OCI-M2 (cell line): ENCODE measurements around the gene PAFAH1B1.
"Not testable (repeated sequence)": the region's sequence is repeated elsewhere in the genome, so short reads cannot be mapped to it uniquely, and the experiment has no call there.

Experiments used
- DNase-seq: peaks from one replicate; lab custom pipeline; 2025; ENCODE audit not compliant: unreplicated experiment; lab: John Stamatoyannopoulos, UW

The PAFAH1B1 gene

GRCh38 chr17:2593821-2594721 lies 617 bp downstream of the PAFAH1B1 start:
- no peak for DNase-seq

- no peak for DNase-seq
These were observed 1.5 kb downstream of the PAFAH1B1 start for GRCh38 chr17:2594722-2595599.

DNA sequence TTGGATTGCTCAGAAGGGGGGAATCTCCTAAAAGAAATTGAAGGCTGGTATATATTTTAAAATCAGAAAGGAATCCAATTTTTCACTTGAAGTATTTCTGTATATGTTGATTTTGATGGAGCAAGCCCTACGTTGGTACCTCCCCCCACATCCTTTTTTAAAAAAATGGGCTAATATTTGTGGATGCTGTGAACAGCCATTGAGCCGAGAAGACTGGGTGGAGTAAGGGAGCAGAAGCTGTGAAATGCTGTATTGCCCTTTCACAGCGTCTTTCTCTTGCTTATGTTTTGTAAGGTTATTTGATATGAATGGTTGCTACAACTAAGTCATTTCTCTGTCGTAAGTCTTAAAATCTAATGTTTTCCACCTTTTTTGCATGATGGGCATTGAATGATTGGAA lies 2.3 kb downstream of the PAFAH1B1 start:
- no peak for DNase-seq

- no peak for DNase-seq
These were observed 4.7 kb downstream of the PAFAH1B1 start for GRCh38 chr17:2598166-2598565.

GRCh38 chr17:2602597-2603017 lies 9.2 kb downstream of the PAFAH1B1 start:
- no peak for DNase-seq

DNA sequence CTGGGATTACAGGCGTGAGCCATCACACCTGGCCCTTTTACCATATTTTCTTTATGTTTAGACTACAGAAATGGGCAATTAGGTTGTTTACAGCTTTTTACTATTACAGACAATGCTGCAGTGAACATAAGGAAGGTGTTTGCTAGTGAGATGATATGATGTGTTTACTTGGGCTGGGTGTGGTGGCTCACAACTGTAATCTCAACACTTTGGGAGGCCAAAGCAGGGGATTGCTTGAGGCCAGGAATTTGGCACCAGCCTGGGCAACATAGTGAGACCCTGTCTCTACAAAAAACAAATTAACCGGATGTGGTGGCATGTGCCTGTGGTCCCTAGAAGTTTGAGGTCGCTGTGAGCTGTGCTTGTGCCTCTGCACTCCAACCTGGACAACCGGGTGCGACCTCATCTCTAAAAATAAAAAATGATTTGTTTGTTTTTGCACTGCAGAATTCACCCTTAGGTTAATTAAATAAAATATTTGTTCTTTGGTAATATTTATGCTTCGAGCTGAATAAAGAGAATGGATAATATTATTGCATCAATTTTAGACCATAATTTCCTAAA lies 15.0 kb downstream of the PAFAH1B1 start:
- DNase-seq, result no peak

DNA sequence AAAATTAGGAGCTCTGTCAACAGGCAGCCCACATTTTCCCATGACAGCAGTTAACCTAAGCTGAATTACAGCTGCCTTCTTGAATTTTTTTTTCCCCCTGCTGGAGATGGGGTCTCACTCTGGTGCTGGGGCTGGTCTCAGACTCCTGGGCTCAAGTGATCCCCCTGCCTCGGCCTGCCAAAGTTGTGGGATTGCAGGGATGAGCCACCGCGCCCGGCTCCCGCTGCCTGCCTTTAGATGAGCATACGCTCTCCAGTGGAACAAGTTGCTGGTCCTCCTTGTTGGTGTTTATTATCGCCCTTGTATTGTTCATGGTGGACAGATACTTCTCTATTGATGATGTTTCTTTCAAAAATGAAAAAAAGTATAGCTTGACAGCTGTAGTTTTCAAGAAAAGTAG lies 15.6 kb downstream of the PAFAH1B1 start:
- DNase-seq, result no peak

GRCh38 chr17:2610195-2611175 lies 17.0 kb downstream of the PAFAH1B1 start:
- DNase-seq, result no peak

- DNase-seq, result no peak
These were observed 18.2 kb downstream of the PAFAH1B1 start for GRCh38 chr17:2611627-2612026.

DNA sequence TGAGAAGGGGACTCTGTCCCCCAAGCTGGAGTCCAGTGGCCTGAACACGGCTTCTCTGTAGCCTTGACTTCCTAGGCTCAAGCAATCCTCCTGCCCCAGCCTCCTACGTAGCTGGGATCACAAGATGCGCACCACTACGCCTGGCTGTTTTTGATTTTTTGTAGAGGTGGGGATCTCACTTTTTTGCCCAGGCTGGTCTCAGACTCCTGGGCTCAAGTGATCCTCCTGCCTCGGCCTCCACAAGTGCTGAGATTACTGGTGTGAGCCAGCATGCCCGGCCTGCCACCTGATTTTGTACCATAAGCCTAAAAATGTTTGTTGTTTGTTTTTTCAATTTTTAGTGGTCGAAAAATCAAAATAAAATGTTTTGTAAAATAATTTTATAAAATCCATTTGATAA lies 19.2 kb downstream of the PAFAH1B1 start:
- DNase-seq, result no peak

- no peak for DNase-seq
These were observed 19.8 kb downstream of the PAFAH1B1 start for GRCh38 chr17:2613089-2613808.

DNA sequence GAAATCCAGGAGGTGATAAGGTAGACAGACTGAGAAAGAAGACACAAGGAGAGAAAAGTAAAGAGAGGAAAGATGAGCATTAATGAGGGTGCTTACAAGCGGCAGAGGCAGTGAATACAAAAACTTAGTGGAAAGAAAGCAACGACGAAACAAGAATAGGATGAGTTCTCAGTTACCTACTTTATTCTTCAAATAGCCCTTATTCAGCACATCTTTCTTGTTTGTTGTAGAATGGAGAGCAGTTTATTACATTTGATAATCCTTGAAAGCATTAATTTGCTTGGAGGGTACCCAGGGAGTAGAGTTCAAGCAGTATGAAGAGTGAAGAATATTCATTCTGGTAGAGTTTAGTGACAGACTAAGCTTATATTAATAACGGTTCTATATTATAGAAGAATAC lies 22.4 kb downstream of the PAFAH1B1 start:
- DNase-seq, result no peak

- DNase-seq, result no peak
These were observed 27.8 kb downstream of the PAFAH1B1 start for GRCh38 chr17:2621241-2621640.

GRCh38 chr17:2621951-2622405 lies 28.5 kb downstream of the PAFAH1B1 start:
- not testable (repeated sequence) for DNase-seq

DNA sequence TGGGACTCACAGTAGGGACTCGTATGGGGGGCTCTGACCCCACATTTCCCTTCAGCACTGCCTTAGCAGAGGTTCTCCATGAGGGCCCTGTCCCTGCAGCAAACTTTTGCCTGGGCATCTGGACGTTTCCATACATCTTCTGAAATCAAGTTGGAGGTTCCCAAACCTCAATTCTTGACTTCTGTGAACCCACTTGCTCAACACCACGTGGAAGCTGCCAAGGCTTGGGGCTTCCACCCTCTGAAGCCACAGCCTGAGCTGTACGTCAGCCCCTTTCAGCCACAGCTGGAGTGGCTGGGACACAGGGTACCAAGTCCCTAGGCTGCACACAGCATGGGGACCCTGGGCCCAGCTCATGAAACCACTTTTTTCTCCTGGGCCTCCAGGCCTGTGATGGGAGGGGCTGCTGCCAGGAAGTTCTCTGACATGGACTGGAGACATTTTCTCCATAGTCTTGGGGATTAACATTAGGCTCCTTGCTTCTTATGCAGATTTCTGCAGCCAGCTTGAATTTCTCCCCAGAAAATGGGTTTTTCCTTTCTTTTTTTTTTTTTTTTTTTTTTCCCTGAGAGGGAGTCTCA lies 29.4 kb downstream of the PAFAH1B1 start:
- DNase-seq, result not testable (repeated sequence)

DNA sequence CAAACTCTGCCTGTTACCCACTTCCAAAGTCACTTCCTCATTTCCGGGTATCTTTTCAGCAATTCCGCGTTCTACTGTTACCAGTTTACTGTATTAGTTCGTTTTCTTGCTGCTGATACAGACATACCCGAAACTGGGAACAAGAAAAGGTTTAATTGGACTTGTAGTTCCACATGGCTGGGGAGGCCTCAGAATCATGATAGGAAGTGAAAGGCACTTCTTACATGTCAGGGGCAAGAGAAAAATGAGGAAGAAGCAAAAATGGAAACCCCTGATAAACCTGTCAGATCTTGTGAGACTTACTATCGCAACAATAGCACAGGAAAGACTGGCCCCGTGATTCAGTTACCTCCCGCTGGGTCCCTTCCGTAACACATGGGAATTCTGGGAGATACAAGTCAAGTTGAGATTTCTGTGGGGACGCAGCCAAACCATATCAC lies 30.9 kb downstream of the PAFAH1B1 start:
- DNase-seq, result peak; percentile 38

DNA sequence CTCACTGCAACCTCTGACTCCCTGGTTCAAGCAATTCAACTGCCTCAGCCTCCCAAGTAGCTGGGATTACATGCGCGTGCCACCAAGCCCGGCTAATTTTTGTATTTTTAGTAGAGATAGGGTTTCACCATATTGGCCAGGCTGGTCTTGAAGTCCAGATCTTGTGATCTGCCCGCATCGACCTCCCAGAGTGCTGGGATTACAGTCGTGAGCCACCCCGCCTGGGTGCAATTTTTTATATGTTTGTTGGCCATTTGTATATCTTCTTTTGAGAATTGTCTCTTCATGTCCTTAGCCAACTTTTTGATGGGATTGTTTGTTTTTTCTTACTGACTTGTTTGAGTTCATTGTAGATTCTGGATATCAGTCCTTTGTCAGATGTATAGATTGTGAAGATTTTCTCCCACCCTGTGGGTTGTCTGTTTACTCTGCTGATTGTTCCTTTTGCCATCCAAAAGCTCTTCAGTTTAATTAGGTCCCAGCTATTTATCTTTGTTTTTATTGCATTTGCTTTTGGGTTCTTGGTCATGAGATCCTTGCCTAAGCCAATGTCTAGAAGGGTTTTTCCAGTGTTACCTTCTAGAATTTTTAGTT lies 33.3 kb downstream of the PAFAH1B1 start:
- not testable (repeated sequence) for DNase-seq

- DNase-seq, result not testable (repeated sequence)
These were observed 35.5 kb downstream of the PAFAH1B1 start for GRCh38 chr17:2628922-2629321.

- no peak for DNase-seq
These were observed 37.8 kb downstream of the PAFAH1B1 start for GRCh38 chr17:2631211-2631610.
